Fibroblast of lung (primary cell): ENCODE data around the gene FPR2.

ENCODE experiments used
- CTCF ChIP-seq, 2 donors: IDR thresholded peaks in 1 of 2; conservative IDR thresholded peaks in 1 of 2; 1 replicate in 1 of 2; 2 replicates in 1 of 2; pipeline ENCODE4 v1.5.1; 2011 to 2012; ENCODE audit warnings: low read length in 2 of 2, control low read depth in 1 of 2, inconsistent platforms in 1 of 2, low read depth in 1 of 2, mild to moderate bottlenecking in 1 of 2
- EZH2 ChIP-seq: IDR thresholded peaks from 2 replicates; pipeline ENCODE4 v1.5.1; 2012; ENCODE audit warnings: low read length, control low read depth, mild to moderate bottlenecking; ENCODE audit errors: missing control alignments

GRCh38 chr19:51793994-51794393 lies 33.0 kb downstream of the FPR2 start:
- no peak for TF ChIP-seq CTCF (conservative IDR thresholded peaks at IDR 0.05 in 1 of 2, IDR thresholded peaks at IDR 0.05 in 1 of 2; ENCODE audit: low read depth in 1 of 2, low read length in 2 of 2)
- no peak for TF ChIP-seq EZH2
